GM12801 (cell line): ENCODE results near the gene SLC25A23.

ENCODE experiments used
- CTCF ChIP-seq: IDR thresholded peaks from one replicate; pipeline ENCODE4 v1.5.1; 2011; ENCODE audit warnings: control low read depth; ENCODE audit not compliant: insufficient read length; ENCODE audit errors: extremely low read depth

SLC25A23 gene

GRCh38 chr19:6459262-6460098 lies at the start of gene SLC25A23:
Gene SLC25A23, minus strand, starts transcription at chr19:6459792. Its CDS starts 164 bp downstream, at chr19:6459628.
- TF ChIP-seq CTCF, result no peak

GRCh38 chr19:6503407-6504201 lies 44.0 kb upstream of the SLC25A23 start:
- no peak for TF ChIP-seq CTCF

- TF ChIP-seq CTCF, result no peak
These were observed 42.4 kb upstream of the SLC25A23 start, which contains the start of gene TUBB4A for GRCh38 chr19:6501740-6502648. Gene TUBB4A, minus strand, starts transcription at chr19:6502309. Its CDS starts 97 bp downstream, at chr19:6502212.

DNA sequence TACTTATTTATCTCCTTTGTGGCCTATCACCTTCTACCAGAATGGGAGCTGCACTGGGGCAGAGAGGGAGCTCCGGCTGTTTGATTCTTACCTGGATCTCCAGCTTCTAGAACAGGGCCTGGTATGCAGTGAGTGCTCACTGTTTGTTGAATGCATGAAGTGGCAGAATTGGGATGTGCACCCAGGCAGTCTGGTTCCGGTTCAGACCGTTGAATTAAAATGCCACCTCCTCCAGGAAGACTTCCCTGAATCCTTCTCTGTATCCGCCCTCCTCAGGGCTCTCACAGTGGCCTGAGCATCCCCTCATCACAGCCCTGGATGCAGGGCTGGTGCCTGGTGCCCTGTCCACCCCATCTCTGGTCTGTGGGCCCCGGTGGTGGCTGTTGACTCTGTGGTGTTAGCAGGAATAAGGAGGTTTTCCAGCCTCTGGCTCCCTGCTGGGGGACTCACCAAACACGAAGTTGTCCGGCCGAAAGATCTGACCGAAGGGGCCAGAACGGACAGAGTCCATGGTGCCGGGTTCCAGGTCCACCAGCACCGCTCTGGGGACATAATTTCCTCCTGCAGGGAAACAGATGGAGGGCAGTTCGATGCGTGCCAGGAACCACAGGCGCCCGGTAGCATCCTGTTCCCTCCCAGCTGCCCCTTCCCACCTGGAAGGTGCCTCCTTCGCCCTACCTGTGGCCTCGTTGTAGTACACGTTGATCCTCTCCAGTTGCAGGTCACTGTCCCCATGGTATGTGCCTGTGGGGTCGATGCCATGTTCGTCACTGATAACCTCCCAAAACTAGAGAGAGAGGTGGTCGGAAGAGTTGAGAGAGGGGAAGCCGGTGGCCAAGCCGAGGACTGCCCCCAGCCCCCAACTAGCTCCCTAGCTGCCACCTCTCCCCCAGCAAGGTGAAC lies 41.5 kb upstream of the SLC25A23 start:
- TF ChIP-seq CTCF, result no peak

- no peak for TF ChIP-seq CTCF
These were observed 39.6 kb upstream of the SLC25A23 start for GRCh38 chr19:6499052-6499790.

- no peak for TF ChIP-seq CTCF
These were observed 38.9 kb upstream of the SLC25A23 start for GRCh38 chr19:6498294-6499036.
